GM18498 (cell line): ENCODE results near the gene CELA2B.
"Not testable (repeated sequence)": the region's sequence is repeated elsewhere in the genome, so short reads cannot be mapped to it uniquely, and the experiment has no call there.

Experiments
- ATAC-seq: cut with Tn5 transposase; IDR thresholded peaks from one replicate; pipeline ENCODE4 v1.9.1; 2021; ENCODE audit warnings: mild to moderate bottlenecking, moderate library complexity; ENCODE audit not compliant: unreplicated experiment

Gene CELA2B

GRCh38 chr1:15444468-15445389 is 31.2 kb upstream of the CELA2B start:
- no peak for ATAC-seq

- no peak for ATAC-seq
Observed at GRCh38 chr1:15445390-15446122, 30.3 kb upstream of the CELA2B start.

GRCh38 chr1:15446212-15446611 is 29.7 kb upstream of the CELA2B start:
- no peak for ATAC-seq

GRCh38 chr1:15448877-15449462 is 26.9 kb upstream of the CELA2B start:
- ATAC-seq = no peak

GRCh38 chr1:15449567-15449966 is 26.3 kb upstream of the CELA2B start:
- no peak for ATAC-seq

GRCh38 chr1:15451014-15451722 is 24.7 kb upstream of the CELA2B start:
- no peak for ATAC-seq

- no peak for ATAC-seq
Observed at GRCh38 chr1:15452216-15452615, 23.7 kb upstream of the CELA2B start.

- ATAC-seq = no peak
Observed at GRCh38 chr1:15452866-15453571, 22.9 kb upstream of the CELA2B start.

- no peak for ATAC-seq
Observed at GRCh38 chr1:15453734-15454133, 22.2 kb upstream of the CELA2B start.

- ATAC-seq = no peak
Observed at GRCh38 chr1:15454256-15454655, 21.6 kb upstream of the CELA2B start.

- ATAC-seq = no peak
Observed at GRCh38 chr1:15455522-15455921, 20.4 kb upstream of the CELA2B start.

- ATAC-seq = no peak
Observed at GRCh38 chr1:15456313-15456954, 19.5 kb upstream of the CELA2B start, which contains the start of gene CELA2A. CELA2A (plus strand) TSS chr1:15456732; CDS start chr1:15456754, 22 bp downstream.

- no peak for ATAC-seq
Observed at GRCh38 chr1:15457585-15457984, 18.3 kb upstream of the CELA2B start.

GRCh38 chr1:15458388-15458787 is 17.5 kb upstream of the CELA2B start:
- not testable (repeated sequence) for ATAC-seq

- no peak for ATAC-seq
Observed at GRCh38 chr1:15459771-15460707, 15.9 kb upstream of the CELA2B start.

GRCh38 chr1:15460708-15461095 is 15.2 kb upstream of the CELA2B start:
- no peak for ATAC-seq

- ATAC-seq = not testable (repeated sequence)
Observed at GRCh38 chr1:15463064-15463800, 12.7 kb upstream of the CELA2B start.

GRCh38 chr1:15463926-15464322 is 12.0 kb upstream of the CELA2B start:
- not testable (repeated sequence) for ATAC-seq
